Measurements from ENCODE around the gene NCOA1.

DNA sequence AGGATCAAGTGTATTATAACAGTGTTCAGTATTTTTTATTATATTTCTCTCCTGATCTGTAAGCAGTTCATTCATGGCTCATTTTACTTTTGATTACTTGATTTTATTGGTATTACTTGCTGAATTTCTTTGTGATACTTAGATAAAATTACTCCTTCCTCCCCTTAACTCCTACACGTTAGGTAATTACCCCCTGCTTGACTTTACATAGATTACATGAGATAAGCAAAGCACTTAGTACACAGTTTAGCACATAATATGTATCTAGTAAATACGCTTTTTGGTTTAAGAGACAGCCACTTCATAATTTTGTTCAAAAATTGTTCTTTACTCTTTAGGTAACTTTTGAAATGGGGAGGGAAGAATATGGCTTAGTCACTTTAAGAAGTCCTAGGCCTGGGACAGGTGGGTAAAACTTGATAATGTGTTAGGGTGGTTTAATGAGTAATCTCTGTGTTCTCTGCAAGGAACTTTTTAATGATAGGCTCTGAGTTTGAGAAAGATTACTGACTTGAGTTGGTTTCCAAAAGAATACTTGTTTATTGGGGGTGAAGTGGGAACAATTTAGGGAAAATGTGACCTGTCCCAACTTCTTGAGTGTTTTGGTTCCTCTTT, 80.9 kb downstream of the NCOA1 start:
- TF ChIP-seq, protein P1, sequence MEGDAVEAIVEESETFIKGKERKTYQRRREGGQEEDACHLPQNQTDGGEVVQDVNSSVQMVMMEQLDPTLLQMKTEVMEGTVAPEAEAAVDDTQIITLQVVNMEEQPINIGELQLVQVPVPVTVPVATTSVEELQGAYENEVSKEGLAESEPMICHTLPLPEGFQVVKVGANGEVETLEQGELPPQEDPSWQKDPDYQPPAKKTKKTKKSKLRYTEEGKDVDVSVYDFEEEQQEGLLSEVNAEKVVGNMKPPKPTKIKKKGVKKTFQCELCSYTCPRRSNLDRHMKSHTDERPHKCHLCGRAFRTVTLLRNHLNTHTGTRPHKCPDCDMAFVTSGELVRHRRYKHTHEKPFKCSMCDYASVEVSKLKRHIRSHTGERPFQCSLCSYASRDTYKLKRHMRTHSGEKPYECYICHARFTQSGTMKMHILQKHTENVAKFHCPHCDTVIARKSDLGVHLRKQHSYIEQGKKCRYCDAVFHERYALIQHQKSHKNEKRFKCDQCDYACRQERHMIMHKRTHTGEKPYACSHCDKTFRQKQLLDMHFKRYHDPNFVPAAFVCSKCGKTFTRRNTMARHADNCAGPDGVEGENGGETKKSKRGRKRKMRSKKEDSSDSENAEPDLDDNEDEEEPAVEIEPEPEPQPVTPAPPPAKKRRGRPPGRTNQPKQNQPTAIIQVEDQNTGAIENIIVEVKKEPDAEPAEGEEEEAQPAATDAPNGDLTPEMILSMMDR (IDR thresholded peaks at IDR 0.05): no peak
- TF ChIP-seq POLR2A (IDR thresholded peaks at IDR 0.05): no peak

Data from testis (tissue), 2 donors.